HG03175 (cell line): Measurements from ENCODE around the gene EPHB4.

Experiments used
- ATAC-seq: cut with Tn5 transposase; IDR thresholded peaks from one replicate; pipeline ENCODE4 v1.9.1; 2021; ENCODE audit warnings: mild to moderate bottlenecking, moderate library complexity; ENCODE audit not compliant: unreplicated experiment

EPHB4 gene

DNA sequence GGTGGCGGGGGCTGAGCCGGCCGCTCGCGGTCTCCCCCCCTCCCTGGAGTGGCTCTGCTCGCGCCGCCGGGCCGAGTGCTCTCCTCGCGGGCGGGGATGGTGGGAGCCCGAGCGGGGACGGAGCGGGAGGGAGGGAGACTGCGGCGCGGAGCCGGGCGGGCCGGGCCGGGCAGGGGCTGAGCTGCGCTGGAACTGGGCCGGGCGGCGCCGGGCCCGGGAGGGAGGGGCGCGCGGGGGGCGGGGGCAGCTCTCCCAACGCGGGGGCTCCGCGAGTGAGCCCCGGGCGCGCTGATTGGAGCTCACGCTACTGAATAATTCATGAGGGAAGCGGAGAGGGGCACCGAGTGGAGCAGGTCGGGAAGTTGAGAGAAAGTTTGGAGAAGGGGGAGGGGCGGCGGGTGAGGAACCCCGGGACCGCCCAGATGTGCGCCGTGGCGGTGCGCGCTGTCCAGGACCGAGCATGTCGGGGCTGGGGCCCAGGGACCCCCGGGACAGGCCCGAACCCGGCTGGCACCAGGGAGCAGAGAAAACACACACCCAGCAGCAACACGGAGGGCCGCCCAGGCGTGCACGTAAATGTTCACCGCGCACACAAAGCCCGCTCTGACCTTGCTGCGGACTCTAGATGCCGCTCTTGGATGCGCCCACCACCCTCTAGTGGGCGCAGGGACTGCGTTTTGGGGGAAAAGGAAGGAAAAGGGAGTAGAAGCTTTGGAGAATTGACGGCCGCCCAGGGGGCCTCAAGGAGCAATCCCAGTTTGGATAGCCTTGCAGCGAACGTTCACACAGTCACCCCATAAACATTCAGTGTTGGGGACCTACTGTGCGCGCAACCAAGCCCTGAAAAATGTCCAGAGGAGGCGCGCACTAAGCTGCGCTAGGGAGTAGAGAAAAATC is at the start of gene EPHB4:
EPHB4 (minus strand) TSS at position 194 of the 897 bp plus-strand sequence. CDS start 493 bp downstream, outside the sequence.
- ATAC-seq = no peak

DNA sequence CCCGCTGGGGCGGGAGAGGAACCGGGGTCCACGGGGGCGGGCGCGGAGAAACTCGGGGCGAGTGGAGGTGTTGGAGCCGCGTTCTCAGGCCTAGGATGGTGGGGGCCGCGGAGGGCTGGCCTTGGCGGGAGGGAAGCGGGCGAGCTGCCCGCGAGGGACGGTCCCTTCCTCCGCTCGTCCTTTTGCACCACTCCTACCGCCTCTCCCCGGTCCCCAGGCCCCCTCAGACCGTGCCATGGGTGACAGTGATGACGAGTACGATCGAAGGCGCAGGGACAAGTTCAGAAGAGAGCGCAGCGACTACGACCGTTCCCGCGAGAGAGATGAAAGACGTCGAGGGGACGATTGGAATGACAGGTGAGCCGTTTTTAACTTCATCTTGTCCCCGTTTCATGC is 48.0 kb upstream of the EPHB4 start:
- peak; percentile 18 for ATAC-seq

DNA sequence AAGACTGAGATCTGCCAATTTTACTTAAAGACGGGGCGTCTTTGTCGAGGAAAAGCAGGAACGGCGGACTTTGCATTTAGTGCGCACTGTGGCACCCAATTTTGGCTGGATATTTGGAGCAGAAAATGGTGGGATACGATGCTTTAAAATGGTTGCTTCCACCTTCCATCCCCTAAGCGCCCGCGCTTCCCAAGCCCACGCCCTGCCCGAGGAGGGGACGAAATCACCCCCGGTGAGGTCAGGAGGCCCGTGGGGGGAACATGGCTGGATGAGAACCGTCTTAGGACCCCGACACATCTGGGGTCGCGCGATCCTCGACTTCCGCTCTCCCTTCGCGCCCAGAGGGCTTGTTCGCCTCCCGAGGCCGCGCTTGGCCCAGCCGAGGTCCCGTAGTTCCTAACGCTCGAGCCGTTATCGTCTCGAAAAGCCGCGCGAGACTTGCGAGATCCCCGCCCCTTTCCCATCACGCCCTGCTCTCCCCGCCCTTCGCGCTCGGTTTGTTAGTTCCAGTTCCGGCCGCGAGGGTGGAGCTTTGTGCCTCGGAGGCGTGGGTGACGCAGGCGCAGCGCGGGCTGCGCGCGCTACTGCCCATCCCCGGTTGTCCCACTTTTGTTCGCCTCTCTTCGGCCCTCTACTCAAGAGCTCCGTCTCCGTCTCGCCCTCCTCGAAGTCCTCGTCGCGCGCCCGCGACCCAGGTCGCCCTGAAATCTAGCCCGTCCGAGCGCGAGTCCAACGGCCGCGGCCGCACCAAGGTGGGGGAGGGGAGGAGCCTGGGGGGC is 47.4 kb upstream of the EPHB4 start, which contains the start of gene SRRT:
SRRT (plus strand) TSS at position 527 of the 779 bp plus-strand sequence. CDS start 488 bp downstream, outside the sequence.
- peak; percentile 94 for ATAC-seq

GRCh38 chr7:100874300-100874576 is 46.9 kb upstream of the EPHB4 start:
- ATAC-seq = no peak

- no peak for ATAC-seq
Measured at GRCh38 chr7:100873599-100874299, 46.4 kb upstream of the EPHB4 start.

DNA sequence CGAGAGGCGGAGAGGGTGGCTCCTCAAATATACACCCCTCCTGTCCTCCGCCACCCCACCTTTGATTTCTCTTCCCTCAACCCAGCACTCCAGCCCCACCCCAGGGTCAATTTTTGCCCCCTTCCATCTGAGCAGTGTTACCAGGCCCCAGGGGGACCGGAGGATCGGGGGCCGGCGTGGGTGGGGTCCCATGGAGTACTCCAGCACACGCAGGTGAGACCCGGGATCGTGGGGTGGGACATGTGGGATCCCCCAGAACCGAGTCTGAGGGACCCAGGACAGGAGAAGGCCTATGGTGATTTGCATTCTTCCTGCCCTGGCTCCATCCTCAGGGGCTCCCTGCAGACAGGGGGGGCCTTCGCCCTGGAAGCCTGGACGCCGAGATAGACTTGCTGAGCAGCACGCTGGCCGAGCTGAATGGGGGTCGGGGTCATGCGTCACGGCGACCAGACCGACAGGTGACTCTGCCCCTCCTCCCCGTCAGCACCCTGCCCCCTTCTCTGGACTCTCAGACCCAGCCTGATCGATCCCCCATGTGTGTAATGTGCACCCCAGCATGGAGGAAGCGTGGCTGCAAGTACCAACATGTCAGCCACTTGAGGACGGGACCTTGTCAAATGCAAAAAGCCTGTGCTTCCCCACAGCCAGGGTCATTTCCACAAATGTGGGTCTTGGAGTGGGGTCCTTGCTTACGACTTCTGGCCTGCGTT is 40.6 kb upstream of the EPHB4 start:
- peak; percentile 24 for ATAC-seq

GRCh38 chr7:100867040-100867775 is 39.9 kb upstream of the EPHB4 start, which contains the start of gene TRIP6:
Gene TRIP6, plus strand, starts transcription at chr7:100867387. Its CDS starts 111 bp downstream, at chr7:100867498.
- ATAC-seq = peak; percentile 41

GRCh38 chr7:100866729-100867039 is 39.4 kb upstream of the EPHB4 start:
- no peak for ATAC-seq

DNA sequence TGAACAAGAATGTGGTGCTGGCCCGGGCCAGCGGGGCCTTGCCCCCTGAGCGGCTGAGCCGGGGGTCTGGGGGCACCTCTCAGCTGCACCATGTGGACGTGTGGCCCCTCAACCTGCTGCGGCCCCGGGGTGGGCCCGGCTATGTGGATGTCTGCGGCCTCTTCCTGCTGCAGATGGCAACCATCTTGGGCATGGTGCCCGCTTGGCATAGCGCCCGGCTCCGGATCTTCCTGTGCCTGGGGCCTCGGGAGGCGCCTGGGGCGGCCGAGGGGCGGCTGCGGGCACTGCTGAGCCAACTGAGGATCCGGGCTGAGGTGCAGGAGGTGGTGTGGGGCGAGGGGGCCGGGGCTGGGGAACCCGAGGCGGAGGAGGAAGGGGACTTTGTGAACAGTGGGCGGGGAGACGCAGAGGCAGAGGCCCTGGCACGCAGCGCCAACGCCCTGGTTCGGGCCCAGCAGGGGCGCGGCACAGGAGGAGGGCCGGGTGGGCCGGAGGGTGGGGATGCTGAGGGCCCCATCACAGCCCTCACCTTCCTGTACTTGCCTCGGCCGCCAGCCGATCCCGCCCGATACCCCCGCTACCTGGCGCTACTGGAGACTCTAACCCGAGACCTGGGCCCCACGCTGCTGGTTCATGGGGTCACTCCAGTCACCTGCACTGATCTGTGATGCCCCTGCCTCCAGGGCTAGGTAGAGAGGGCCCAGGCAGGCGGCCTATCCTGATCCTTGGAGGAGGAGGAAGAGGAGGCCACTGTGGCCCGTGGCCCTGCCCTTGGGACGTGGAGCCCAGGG is 38.8 kb upstream of the EPHB4 start:
- ATAC-seq = no peak

DNA sequence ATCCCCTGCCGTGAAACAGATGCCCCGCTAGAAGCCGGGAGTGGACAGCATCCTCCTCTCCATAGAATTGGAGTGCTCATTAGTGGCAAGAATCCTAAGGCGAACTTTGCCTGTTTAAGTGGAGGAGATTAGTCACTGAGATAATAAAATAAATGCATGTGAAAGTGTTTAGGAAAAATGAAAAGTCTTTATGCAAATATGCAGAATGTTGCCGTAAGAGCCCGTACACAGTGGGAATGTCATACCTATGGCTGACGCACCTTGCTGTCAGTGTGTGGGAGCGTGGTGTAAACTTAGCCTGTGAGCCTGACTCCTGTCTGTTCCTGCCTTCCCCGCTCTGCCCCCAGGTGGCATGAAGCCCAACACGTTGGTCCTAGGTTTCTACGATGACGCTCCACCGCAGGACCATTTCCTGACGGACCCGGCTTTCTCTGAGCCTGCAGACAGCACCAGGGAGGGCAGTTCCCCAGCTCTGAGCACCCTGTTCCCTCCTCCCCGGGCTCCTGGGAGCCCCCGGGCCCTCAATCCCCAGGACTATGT is 38.1 kb upstream of the EPHB4 start:
- no peak for ATAC-seq

DNA sequence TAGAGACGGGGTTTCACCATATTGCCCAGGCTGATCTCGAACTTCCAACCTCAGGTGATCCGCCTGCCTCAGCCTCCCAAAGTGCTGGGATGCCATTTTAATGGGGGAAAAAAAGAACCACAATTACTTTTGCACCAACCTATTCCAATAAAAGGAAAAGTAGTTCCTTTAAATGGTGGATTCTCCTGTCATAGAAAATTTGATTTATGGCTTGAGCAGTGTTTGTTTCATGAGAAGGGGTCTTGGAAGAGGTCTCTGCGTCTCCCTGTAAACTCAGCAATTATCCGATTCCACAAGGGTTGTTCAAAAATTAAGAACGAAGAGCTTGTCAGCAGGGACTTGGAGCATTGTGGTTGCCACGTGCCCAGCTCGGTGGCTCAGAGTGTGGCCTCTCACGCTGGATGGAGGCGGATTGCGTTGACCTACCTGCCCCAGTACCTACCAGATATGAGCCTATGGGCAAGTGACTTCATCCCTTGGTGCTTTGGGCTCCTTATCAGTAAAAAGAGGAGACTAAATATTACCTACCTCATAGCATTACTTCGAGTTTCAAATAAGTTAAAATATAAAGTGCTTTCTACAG is 37.0 kb upstream of the EPHB4 start:
- no peak for ATAC-seq

DNA sequence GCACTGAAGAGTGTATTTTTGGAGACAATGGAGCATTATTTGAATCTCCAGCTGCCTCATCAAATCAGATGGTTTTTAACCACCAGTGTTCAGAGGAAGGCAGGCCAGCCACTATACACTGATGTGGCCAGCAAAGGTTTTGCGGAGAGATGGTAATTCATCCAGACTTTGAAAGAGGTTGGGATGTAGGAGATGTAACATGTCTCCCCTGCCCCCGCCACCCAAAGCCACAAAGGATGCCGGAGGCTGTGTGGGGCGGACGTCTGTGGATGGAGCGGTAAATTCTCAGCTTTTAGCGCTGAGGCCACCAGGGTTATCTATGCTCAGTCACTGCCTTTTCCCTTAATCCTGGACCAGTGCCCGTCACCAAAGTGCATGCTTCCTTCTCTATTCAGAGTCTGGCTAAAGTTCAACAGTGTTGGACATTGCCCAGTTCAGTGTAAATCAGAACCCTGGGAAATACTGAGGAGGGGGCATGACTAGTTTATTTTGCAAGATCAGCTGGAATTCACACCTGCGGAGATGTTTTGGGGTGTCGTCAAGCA is 36.2 kb upstream of the EPHB4 start:
- no peak for ATAC-seq

DNA sequence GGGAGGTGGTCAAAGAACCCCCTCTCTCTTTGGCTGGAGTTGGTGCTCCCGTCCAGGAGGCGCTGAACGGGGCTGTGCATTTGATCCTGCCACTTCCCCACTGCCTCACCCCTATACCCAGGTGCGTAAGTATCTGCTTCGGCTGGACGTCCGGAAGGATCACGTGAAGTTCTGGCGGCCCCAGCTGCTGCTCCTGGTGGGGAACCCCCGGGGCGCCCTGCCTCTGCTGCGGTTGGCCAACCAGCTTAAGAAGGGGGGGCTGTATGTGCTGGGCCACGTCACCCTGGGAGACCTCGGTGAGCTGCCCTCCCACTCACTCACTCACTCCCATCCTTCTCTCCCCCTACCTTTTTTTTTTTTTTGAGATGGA is 34.3 kb upstream of the EPHB4 start:
- ATAC-seq = no peak

GRCh38 chr7:100860702-100861615 is 33.6 kb upstream of the EPHB4 start:
- ATAC-seq = no peak

DNA sequence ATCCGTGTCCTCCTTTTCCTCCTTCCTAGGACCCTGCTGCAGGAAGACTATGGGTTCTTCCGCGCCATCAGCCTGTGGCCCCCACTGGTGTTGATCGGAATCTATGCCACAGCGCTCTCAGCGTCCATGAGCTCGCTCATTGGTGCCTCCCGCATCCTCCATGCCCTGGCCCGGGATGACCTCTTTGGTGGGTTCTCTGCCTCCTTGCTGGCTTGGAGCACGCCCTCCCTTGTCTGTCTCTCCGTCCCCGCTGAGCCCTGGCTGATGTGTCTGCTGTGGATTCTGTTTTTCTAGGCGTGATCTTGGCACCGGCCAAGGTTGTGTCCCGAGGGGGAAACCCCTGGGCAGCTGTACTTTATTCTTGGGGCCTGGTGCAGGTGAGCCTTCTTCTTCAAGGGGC is 32.5 kb upstream of the EPHB4 start:
- ATAC-seq = no peak

DNA sequence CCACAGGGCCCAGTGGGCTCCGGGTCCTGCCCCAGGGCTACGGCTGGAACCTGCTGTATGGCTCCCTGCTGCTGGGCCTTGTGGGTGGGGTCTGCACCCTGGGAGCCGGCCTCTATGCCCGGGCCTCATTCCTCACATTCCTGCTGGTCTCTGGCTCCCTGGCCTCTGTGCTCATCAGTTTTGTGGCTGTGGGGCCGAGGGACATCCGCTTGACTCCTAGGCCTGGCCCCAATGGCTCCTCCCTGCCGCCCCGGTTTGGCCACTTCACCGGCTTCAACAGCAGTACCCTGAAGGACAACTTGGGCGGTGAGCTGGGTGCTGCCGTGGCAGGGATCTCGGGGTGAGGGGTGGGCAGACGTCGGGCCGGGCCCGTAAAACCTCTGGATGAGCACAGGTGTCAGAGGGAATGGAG is 29.6 kb upstream of the EPHB4 start:
- ATAC-seq = no peak

DNA sequence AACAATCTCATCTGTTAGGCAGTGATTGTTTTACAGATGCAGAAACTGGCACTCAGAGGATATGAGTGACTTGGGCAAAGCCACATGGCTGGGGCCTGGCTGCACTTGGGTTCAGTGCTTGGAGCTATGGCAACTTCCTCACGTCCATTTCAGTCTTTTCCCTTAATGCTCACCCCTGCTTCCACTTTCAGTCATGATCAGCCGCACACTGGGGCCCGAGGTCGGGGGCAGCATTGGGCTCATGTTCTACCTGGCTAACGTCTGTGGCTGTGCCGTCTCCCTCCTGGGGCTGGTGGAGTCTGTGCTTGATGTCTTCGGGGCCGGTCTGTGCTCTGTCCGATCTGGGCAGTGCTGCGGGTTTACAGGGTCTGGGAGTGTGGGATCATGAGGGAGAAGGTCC is 28.2 kb upstream of the EPHB4 start:
- ATAC-seq = no peak
